Thoracic aorta (tissue), 2 donors: ENCODE data around the gene ADAMTS17. TPM values are rescaled to one million over a fixed set of nuclear protein-coding genes. Genes with fewer than 3 reads are reported as not detected.

Experiments used
- ATAC-seq: fragments of 150-250 bp; one replicate; pipeline ENCODE4 v1.8.0; 2017; ENCODE audit warnings: low read depth; ENCODE audit not compliant: insufficient number of reproducible peaks, low FRiP score
- DNase-seq: peaks from one replicate; pipeline ENCODE4 v3.0.0-alpha.2; 2020; ENCODE audit warnings: low spot score
- H3K27ac ChIP-seq, 2 donors: fragments of 200-600 bp; sonication (generic); 1 replicate in 1 of 2; 2 replicates in 1 of 2; pipeline ENCODE4 v1.5.1; 2016; ENCODE audit warnings: mild to moderate bottlenecking in 2 of 2, moderate library complexity in 2 of 2
- H3K27me3 ChIP-seq: fragments of 200-600 bp; sonication (generic); replicated peaks from 2 replicates; pipeline ENCODE4 v1.6.0; 2016; ENCODE audit warnings: mild to moderate bottlenecking; ENCODE audit not compliant: insufficient read depth
- H3K36me3 ChIP-seq: fragments of 200-600 bp; sonication (generic); one replicate; pipeline ENCODE4 v1.5.1; 2016
- H3K4me1 ChIP-seq, 2 donors: fragments of 200-600 bp; sonication (generic); 1 replicate in 1 of 2; 2 replicates in 1 of 2; pipeline versions ENCODE4 v1.5.1 to v1.6.0; 2016; ENCODE audit warnings: low read depth in 2 of 2, mild to moderate bottlenecking in 1 of 2; ENCODE audit not compliant: control insufficient read depth in 1 of 2
- H3K4me3 ChIP-seq: fragments of 200-600 bp; sonication (generic); 2 replicates; pipeline ENCODE4 v1.5.1; 2016; ENCODE audit warnings: mild to moderate bottlenecking
- H3K9me3 ChIP-seq: fragments of 200-600 bp; sonication (generic); 2 replicates; pipeline ENCODE4 v1.5.1; 2016
- total RNA-seq, 2 donors: library from RNA; depleted of rRNA; stranded (reverse); fragments of >200 nt; gene quantifications; one replicate each; pipeline versions ENCODE4 v1.1.0 to v1.2.3, GENCODE V29; 2016
- TF ChIP-seq, protein P1 (sequence below): fragments of 200-600 bp; sonication (generic); IDR thresholded peaks from one replicate; pipeline ENCODE4 v1.5.1; 2019; ENCODE audit warnings: antibody characterized with exemption

Gene ADAMTS17
- total RNA-seq, 2 donors from 2014 or later, result 2.8 to 8.1 TPM

DNA sequence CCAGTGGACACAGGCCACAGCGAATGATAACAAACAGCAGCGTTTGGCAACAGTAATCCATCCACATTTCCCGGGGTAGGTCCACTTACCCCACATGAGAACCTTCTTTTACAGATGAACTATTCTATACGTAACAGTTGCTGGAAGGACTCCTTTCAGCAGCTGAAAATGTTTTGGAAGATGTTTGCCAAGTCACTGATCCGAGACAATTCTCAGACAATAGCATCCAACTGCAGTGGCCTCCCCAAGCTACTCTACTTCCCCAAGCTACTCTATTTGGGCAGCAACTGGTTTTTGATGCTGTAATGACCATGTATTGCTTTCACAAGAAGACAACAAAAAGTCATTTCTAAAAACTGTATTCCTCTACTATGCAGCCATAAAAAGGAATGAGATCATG, 87.5 kb downstream of the ADAMTS17 start:
- H3K27ac ChIP-seq, result no peak overlapping the region
- TF ChIP-seq, protein P1, sequence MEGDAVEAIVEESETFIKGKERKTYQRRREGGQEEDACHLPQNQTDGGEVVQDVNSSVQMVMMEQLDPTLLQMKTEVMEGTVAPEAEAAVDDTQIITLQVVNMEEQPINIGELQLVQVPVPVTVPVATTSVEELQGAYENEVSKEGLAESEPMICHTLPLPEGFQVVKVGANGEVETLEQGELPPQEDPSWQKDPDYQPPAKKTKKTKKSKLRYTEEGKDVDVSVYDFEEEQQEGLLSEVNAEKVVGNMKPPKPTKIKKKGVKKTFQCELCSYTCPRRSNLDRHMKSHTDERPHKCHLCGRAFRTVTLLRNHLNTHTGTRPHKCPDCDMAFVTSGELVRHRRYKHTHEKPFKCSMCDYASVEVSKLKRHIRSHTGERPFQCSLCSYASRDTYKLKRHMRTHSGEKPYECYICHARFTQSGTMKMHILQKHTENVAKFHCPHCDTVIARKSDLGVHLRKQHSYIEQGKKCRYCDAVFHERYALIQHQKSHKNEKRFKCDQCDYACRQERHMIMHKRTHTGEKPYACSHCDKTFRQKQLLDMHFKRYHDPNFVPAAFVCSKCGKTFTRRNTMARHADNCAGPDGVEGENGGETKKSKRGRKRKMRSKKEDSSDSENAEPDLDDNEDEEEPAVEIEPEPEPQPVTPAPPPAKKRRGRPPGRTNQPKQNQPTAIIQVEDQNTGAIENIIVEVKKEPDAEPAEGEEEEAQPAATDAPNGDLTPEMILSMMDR, result no peak
- no peak for DNase-seq
- no peaks in the 10 kb centered on the region for H3K27me3 ChIP-seq
- H3K4me3 ChIP-seq, result no peak overlapping the region
- peaks cover 0 to 15% of the 10 kb centered on the region in 2 donors for H3K4me1 ChIP-seq
- no peaks in the 10 kb centered on the region for H3K36me3 ChIP-seq
- no peak for ATAC-seq
- no peaks in the 10 kb centered on the region for H3K9me3 ChIP-seq

DNA sequence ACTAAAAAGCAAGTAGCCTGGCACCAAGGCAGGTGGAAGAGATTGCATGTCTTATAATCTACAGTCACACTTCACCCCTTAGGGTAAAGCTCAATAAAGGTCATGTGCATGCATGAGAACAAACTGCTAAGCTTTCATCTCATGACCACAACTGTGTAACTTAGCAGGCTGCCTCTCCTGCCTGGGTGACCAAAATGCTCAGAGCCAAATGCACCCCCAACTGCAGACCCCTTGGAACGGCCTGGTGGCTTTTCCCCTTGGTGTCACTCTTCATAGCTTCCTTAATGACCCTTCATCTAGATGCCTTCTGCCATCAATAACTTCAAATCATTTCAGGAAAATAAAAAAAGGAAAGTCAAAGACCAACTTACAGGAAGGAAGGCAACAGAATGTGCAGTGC, 88.1 kb downstream of the ADAMTS17 start:
- H3K4me1 ChIP-seq, result peaks cover 0 to 16% of the 10 kb centered on the region in 2 donors
- ATAC-seq, result no peak
- H3K9me3 ChIP-seq, result no peaks in the 10 kb centered on the region
- no peaks in the 10 kb centered on the region for H3K36me3 ChIP-seq
- no peak overlapping the region for H3K4me3 ChIP-seq
- TF ChIP-seq, protein P1, result no peak
- H3K27ac ChIP-seq, result no peak overlapping the region
- DNase-seq, result no peak
- H3K27me3 ChIP-seq, result no peaks in the 10 kb centered on the region

DNA sequence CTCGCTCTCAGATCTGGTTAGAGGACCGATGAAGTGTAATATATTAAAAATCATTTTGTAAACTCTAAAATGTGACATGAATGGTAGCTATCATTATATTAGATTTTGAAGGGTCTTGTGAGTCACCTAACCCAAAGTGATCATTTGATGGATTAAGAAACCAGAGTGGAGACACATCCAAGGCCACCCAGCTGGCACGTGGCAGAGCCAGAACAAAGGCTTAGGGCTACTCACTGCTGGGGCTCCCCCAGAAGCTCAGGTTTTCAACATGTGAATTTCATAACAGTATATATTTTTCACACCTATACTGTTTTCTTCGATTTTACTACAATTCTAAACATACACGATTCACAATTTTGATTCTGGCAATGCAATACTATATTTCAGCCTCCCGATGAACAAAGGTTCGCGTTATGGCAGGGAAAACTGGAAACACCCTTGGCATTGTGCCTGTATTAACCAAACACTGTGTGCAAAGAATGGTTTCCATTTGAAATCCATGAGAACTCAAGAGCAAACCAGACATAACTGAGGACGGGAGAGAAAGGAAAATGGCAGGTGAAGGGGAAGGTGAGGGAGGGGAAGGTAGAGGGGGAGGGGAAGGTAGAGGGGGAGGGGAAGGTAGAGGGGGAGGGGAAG, 88.9 kb downstream of the ADAMTS17 start:
- TF ChIP-seq, protein P1, result no peak
- H3K36me3 ChIP-seq, result no peaks in the 10 kb centered on the region
- no peak overlapping the region for H3K4me3 ChIP-seq
- peaks cover 0 to 16% of the 10 kb centered on the region in 2 donors for H3K4me1 ChIP-seq
- no peak for DNase-seq
- H3K9me3 ChIP-seq, result no peaks in the 10 kb centered on the region
- ATAC-seq, result no peak
- H3K27me3 ChIP-seq, result no peaks in the 10 kb centered on the region
- H3K27ac ChIP-seq, result no peak overlapping the region

DNA sequence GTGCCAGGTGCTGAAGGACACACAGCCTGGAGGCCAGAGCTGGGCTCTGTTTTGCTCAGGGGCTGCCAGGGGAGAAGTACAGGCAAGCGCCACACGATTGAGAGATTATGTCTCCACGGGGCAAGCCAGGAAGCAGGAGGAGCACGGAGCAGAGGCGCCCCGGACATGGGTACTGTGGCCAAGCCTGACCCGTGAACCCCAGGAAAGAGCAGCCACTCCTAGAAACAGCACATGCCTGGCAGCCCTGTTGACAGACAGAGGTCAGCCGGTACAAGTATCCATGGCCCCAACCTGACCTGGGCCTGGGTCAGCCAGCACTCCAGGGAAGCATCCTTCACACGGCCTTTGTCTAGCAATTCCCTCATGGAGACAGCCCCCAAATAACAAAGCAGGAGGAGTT, 89.4 kb downstream of the ADAMTS17 start:
- no peaks in the 10 kb centered on the region for H3K36me3 ChIP-seq
- TF ChIP-seq, protein P1, result no peak
- H3K4me3 ChIP-seq, result no peak overlapping the region
- no peak overlapping the region for H3K27ac ChIP-seq
- no peaks in the 10 kb centered on the region for H3K27me3 ChIP-seq
- H3K4me1 ChIP-seq, result peaks cover 0 to 16% of the 10 kb centered on the region in 2 donors
- DNase-seq (no peak), ATAC-seq (no peak)
- no peaks in the 10 kb centered on the region for H3K9me3 ChIP-seq

DNA sequence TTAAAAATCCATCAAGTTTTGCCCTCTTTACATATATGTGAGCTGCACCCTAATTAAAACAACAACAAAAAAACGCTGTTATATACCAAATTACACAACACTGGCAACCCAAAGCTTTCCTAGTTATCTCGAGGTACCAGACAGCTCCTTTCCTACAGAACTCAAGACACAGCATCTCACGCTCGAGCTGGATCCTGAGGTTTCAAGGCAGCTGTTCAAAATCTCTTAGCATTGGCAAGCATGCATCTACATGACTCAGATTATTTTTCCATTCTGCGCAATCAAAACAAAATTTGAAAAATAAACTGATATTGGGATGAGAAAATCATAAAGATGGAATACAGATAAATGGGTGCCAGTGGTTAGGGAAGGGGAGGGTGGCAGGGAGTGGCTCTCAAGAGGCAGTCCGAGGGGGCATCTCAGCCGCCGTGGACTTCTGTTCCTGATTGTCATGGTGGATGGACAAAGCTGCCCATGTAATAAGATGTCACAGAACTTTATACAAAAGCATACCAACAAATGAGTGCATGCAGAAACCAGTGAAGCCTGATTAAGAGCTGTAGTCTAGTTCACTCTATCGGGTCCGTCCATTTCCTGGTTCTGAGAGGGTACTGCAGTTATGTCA, 91.5 kb downstream of the ADAMTS17 start:
- DNase-seq, result no peak
- H3K27ac ChIP-seq, result no peak overlapping the region
- no peaks in the 10 kb centered on the region for H3K36me3 ChIP-seq
- no peak for ATAC-seq
- TF ChIP-seq, protein P1, result no peak
- no peaks in the 10 kb centered on the region for H3K9me3 ChIP-seq
- H3K4me3 ChIP-seq, result no peak overlapping the region
- H3K27me3 ChIP-seq, result no peaks in the 10 kb centered on the region
- peaks cover 5 to 28% of the 10 kb centered on the region in 2 donors for H3K4me1 ChIP-seq
